HUES64 (cell line): ENCODE measurements around the gene DTNA.
"Not testable (repeated sequence)": the region's sequence is repeated elsewhere in the genome, so short reads cannot be mapped to it uniquely, and the experiment has no call there.

Experiments used
- H3K27ac ChIP-seq: 2 replicates; pipeline ENCODE4 v1.7.0; 2013; ENCODE audit warnings: low read depth, low read length, inconsistent platforms
- H3K27me3 ChIP-seq: 2 replicates; pipeline ENCODE4 v1.6.1; 2013; ENCODE audit warnings: mild to moderate bottlenecking, low read length; ENCODE audit not compliant: insufficient read depth
- H3K36me3 ChIP-seq: 2 replicates; pipeline ENCODE4 v1.6.1; 2013; ENCODE audit warnings: mild to moderate bottlenecking, low read length; ENCODE audit not compliant: insufficient read depth
- H3K4me1 ChIP-seq: 2 replicates; pipeline ENCODE4 v1.6.1; 2013; ENCODE audit warnings: mild to moderate bottlenecking, low read length, moderate library complexity; ENCODE audit not compliant: insufficient read depth
- H3K4me3 ChIP-seq: 2 replicates; pipeline ENCODE4 v1.5.1; 2013; ENCODE audit warnings: mild to moderate bottlenecking, low read length, moderate library complexity
- H3K9ac ChIP-seq: 2 replicates; pipeline ENCODE4 v1.6.1; 2013; ENCODE audit warnings: mild to moderate bottlenecking, low read depth, low read length
- H3K9me3 ChIP-seq: 2 replicates; pipeline ENCODE4 v1.6.1; 2013; ENCODE audit warnings: low read depth, low read length; ENCODE audit not compliant: insufficient read depth
- WGBS: fragments of 150-250, 120-280 bp; methylation state at CpG from one replicate; pipeline ENCODE4 v1.1.7; 2013; ENCODE audit warnings: missing lambda C conversion rate; 5-methylcytosine and 5-hydroxymethylcytosine counted together

The DTNA gene

DNA sequence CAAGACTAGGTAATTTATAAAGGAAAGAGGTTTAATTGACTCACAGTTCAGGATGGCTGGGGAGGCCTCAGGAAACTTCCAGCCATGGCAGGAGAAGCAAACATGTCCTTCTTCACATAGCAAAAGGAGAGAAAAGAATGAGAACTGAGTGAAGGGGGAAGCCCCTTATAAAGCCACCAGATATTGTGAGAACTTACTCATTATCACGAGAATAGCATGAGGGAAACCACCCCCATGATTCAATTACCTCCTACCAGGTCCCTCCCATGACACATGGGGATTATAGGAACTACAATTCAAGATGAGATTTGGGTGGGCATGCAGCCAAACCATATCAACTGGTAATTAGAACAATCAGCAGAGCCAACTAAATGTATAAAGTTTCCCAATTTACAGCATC, 196.9 kb downstream of the DTNA start:
- not testable (repeated sequence) for H3K4me1 ChIP-seq

DNA sequence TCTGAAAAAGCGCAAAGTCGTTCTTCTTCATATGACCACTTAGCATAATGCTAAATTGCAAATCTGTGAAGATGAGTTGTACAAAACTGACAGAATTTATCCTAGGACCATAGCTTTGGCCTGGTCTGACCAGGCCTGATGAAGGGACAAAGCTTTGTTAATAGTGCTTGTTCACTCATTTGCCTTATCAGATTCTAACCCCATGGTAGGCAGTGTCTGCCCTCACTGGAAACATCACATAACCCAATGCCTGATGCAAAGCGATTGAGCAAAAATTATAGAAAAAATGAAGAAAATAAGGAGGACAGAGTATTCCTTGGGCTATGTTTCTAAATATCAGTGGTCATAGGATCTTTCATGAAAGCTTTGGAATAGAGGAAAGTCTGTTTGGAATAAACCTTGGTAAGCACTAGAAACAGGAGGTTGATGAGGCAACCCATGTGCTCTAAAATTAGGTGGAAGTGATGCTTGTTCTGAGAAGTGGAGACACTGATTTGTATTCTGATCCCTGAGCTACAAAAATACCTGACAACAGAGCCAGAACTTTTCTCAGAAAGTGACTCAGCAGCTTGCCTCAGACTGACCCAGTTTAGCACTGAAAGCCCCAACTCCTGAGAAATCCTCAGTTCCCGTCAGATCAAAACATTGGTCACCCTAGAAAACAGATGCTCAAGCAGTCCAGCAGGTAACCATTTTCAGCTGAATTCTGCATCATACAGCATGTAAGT, 199.7 kb downstream of the DTNA start:
- H3K27me3 ChIP-seq = no peaks in the 10 kb centered on the region
- WGBS = over 99% methylated on average over 4 of the region's 4 CpGs

More for the DNA sequence above, 196.9 kb downstream of the DTNA start:
- not testable (repeated sequence) for H3K4me3 ChIP-seq, H3K27ac ChIP-seq, H3K36me3 ChIP-seq, H3K9ac ChIP-seq, H3K9me3 ChIP-seq, H3K27me3 ChIP-seq
- 80% methylated on average over 1 of the region's 1 CpG for WGBS

DNA sequence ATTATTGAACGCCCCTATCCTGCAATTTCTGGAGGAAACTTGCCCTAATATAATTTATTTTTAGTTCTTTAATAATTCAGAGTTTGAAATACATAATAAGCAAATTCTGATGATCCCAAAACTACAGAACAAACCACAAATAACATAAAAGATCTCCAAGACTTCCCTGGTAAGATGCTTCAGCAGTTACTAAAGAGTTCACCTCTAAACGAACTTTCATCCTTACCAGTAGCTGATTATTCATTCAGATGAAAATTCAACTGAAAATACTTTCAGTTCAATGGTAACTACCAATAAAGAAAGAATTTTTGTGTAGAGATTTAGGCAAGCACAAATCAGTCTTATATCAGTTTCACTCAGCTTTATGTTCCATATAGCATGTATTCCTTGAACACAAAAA, 201.0 kb downstream of the DTNA start:
- Histone ChIP-seq H3K4me3 (no peak overlapping the region), H3K4me1 (peaks cover 9% of the 10 kb centered on the region; the same call in 1 of the 2 replicates), H3K9ac (no peak overlapping the region), H3K27ac (no peak overlapping the region), H3K9me3 (0 out of 2 replicates have a peak, but pooled peaks cover 5% of the 10 kb centered on the region), H3K27me3 (no peaks in the 10 kb centered on the region), H3K36me3 (no peaks in the 10 kb centered on the region)
- WGBS = 79% methylated on average over 1 of the region's 2 CpGs

More for the DNA sequence above, 199.7 kb downstream of the DTNA start:
- no peak overlapping the region for H3K9ac ChIP-seq
- H3K36me3 ChIP-seq = no peaks in the 10 kb centered on the region
- 0 out of 2 replicates have a peak, but pooled peaks cover 5% of the 10 kb centered on the region for H3K9me3 ChIP-seq
- no peak overlapping the region for H3K27ac ChIP-seq
- H3K4me1 ChIP-seq = peaks cover 9% of the 10 kb centered on the region; the same call in 1 of the 2 replicates
- no peak overlapping the region for H3K4me3 ChIP-seq

- WGBS = 82% methylated on average over 2 of the region's 3 CpGs
- no peaks in the 10 kb centered on the region for H3K36me3 ChIP-seq
- H3K4me1 ChIP-seq = peaks cover 9% of the 10 kb centered on the region; the same call in 1 of the 2 replicates
- H3K27ac ChIP-seq = no peak overlapping the region
- H3K9me3 ChIP-seq = no peaks in the 10 kb centered on the region
- no peaks in the 10 kb centered on the region for H3K27me3 ChIP-seq
- H3K4me3 ChIP-seq = no peak overlapping the region
- H3K9ac ChIP-seq = no peak overlapping the region
These were observed 201.7 kb downstream of the DTNA start for GRCh38 chr18:34911661-34912384.

DNA sequence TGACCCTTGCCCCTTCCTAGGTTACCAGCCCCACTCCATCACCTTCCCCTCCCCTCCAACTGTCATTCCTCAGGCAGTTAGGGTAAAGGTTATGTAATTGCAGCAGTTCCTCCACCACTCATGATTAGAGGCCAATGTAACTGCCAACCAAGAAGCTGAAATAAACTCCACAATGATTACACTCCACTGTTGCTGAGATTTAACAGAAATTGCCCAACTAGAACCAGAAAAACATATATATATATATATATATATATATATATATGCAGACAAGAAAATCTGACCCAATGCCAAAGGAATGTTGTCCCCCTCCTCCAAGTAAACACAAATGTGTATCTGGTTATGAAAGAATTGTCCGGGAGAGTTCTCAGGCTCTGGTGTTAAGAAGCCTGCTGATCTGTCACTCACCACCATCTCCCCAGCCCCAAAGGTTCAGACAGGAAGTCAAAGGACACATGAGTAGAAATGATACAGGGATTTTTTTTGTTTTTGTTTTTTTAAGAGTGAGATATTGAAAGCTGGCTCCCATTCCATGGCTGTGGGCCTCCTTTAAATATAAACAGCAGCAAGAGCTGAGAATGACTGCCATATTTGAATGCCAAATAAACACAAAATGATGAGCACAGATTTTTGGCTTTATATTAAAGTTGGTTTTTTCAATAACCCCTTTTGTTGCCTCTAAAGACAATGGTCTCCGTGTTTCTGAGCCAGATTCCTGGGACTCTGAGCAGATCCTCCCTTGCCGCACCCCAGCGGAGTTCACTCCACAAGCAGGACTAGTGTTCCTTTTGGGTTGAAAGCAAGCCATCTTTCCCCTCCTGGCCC, 204.0 kb downstream of the DTNA start:
- Histone ChIP-seq H3K9ac (no peak overlapping the region), H3K9me3 (no peaks in the 10 kb centered on the region), H3K27me3 (no peaks in the 10 kb centered on the region), H3K4me1 (peaks cover 9% of the 10 kb centered on the region; the same call in 1 of the 2 replicates), H3K27ac (no peak overlapping the region), H3K36me3 (no peaks in the 10 kb centered on the region), H3K4me3 (no peak overlapping the region)
- WGBS = 91% methylated on average over 3 of the region's 4 CpGs

- Histone ChIP-seq H3K9ac (no peak overlapping the region), H3K27ac (no peak overlapping the region), H3K27me3 (no peaks in the 10 kb centered on the region), H3K9me3 (no peaks in the 10 kb centered on the region), H3K4me3 (no peak overlapping the region), H3K36me3 (no peaks in the 10 kb centered on the region), H3K4me1 (peaks cover 5% of the 10 kb centered on the region; the same call in 1 of the 2 replicates)
- WGBS = 95% methylated on average over 3 of the region's 3 CpGs
These were observed 204.9 kb downstream of the DTNA start for GRCh38 chr18:34915046-34915445.

DNA sequence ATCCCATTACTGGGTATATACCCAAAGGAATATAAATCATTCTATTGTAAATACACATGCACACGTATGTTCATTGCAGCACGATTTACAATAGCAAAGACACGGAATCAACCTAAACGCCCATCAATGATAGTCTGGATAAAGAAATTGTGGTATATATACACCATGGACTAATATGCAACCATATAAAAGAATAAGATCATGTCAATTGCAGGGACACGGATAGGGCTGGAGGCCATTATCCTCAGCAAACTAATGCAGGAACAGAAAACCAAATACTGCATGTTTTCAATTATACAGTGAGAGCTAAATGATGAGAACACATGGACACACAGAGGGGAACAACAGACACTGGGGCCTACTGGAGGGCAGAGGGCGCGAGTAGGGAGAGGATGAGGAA, 206.4 kb downstream of the DTNA start:
- H3K27me3 ChIP-seq, H3K4me3 ChIP-seq, H3K9me3 ChIP-seq, H3K27ac ChIP-seq, H3K9ac ChIP-seq, H3K4me1 ChIP-seq, H3K36me3 ChIP-seq: not testable (repeated sequence)
- 100% methylated on average over 3 of the region's 7 CpGs for WGBS

DNA sequence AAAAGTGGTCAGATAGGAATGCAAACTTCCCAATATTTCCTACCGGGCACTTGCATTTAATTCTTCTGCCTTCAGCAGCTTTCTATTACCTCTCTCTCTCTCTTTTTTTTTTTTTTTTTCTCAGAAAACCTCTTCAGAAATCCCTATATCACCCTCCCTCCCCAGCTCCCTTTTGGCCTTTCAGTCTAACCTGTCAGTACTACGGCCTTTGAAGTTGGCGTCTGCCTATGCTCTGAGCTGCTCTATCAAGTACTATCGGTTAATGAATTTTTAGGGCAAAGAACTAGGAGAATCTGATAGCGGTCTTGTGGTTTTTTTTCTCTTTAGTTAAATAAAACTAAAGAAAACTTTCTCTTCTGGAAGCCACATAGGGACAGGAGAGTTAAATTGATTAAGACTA, 208.8 kb downstream of the DTNA start:
- H3K36me3 ChIP-seq = no peaks in the 10 kb centered on the region
- H3K9ac ChIP-seq = no peak overlapping the region
- no peak overlapping the region for H3K4me3 ChIP-seq
- H3K9me3 ChIP-seq = no peaks in the 10 kb centered on the region
- no peak overlapping the region for H3K27ac ChIP-seq
- no peaks in the 10 kb centered on the region for H3K27me3 ChIP-seq
- WGBS = 88% methylated on average over 5 of the region's 5 CpGs
- H3K4me1 ChIP-seq = no peaks in the 10 kb centered on the region; the same call in 1 of the 2 replicates

DNA sequence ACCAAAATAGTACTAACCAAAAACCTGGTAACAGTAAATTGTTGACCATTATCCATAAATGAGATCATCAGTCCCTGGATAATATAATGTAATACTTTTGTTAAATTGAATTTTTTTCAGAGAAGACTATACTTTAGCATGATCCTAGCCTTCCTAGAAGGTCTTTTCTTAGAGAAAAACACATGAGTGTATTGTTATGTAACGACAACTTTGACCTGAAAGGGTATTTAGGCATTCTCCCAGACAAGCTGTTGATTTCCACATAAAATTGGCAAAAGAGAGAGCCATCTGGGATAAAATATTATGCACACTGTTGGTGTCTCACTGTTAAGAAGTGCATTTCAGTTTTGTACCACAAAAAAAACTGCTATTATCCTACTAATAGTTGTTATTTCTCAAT, 211.1 kb downstream of the DTNA start:
- H3K27ac ChIP-seq = no peak overlapping the region
- no peaks in the 10 kb centered on the region for H3K9me3 ChIP-seq
- H3K4me3 ChIP-seq = no peak overlapping the region
- H3K36me3 ChIP-seq = no peaks in the 10 kb centered on the region
- no peak overlapping the region for H3K9ac ChIP-seq
- H3K27me3 ChIP-seq = no peaks in the 10 kb centered on the region
- 75% methylated on average over 1 of the region's 1 CpG for WGBS
- no peaks in the 10 kb centered on the region; the same call in 1 of the 2 replicates for H3K4me1 ChIP-seq

- H3K4me3 ChIP-seq = no peak overlapping the region
- no peak overlapping the region for H3K27ac ChIP-seq
- H3K4me1 ChIP-seq = no peaks in the 10 kb centered on the region; the same call in 1 of the 2 replicates
- no peak overlapping the region for H3K9ac ChIP-seq
- no peaks in the 10 kb centered on the region for H3K9me3 ChIP-seq
- WGBS = no CpG with 5 or more reads among the region's 2 CpGs
- H3K36me3 ChIP-seq = no peaks in the 10 kb centered on the region
- no peaks in the 10 kb centered on the region for H3K27me3 ChIP-seq
These were observed 211.8 kb downstream of the DTNA start for GRCh38 chr18:34921811-34922385.
